B cell (primary cell): Measurements from ENCODE around the gene CCDC88B. TPM values are rescaled to one million over a fixed set of nuclear protein-coding genes. Genes with fewer than 3 reads are reported as not detected.

ENCODE experiments used
- ATAC-seq: fragments of 200-7000 bp; cut with Tn5 transposase; one replicate; pipeline ENCODE4 v1.10.0; 2021; ENCODE audit warnings: low read depth, mild to moderate bottlenecking, moderate number of reproducible peaks, moderate library complexity
- CTCF ChIA-PET: fragments of 350-600 bp; sonication (Branson Sonifier 250); formaldehyde crosslinking; loops from one replicate; lab custom pipeline; 2021; ENCODE audit warnings: antibody characterized with exemption, inconsistent platforms; lab: Charles Lee
- POLR2A ChIA-PET: fragments of 350-600 bp; sonication (Branson Sonifier 250); formaldehyde crosslinking; loops from one replicate; lab custom pipeline; 2021; ENCODE audit warnings: antibody characterized with exemption; lab: Charles Lee
- DNase-seq: peaks from one replicate; pipeline ENCODE4 v3.0.0; 2013
- H2AFZ ChIP-seq: 2 replicates; pipeline ENCODE4 v1.6.1; 2012; ENCODE audit warnings: mild to moderate bottlenecking, low read depth, low read length; ENCODE audit not compliant: insufficient read depth, poor library complexity, severe bottlenecking
- H3K27ac ChIP-seq, 2 donors: 1 replicate in 1 of 2; 2 replicates in 1 of 2; pipeline ENCODE4 v1.5.1; 2012 to 2013; ENCODE audit warnings: low read length in 2 of 2, mild to moderate bottlenecking in 2 of 2, moderate library complexity in 1 of 2
- H3K27me3 ChIP-seq, 4 experiments: fragments of 200-600 bp in 1 of 4; sonication (generic) in 1 of 4; replicated peaks in 1 of 4; 1 replicate in 2 of 4; 2 replicates in 2 of 4; pipeline versions ENCODE4 v1.6.1 to v1.7.0; 2013 to 2016; ENCODE audit warnings: low read length in 3 of 4, mild to moderate bottlenecking in 2 of 4, mixed read lengths in 1 of 4, moderate library complexity in 1 of 4; ENCODE audit not compliant: insufficient read depth in 4 of 4, control insufficient read depth in 3 of 4; ENCODE audit errors: control extremely low read depth in 1 of 4
- H3K36me3 ChIP-seq, 2 experiments: replicated peaks in 1 of 2; 1 replicate in 1 of 2; 2 replicates in 1 of 2; pipeline versions ENCODE4 v1.6.1 to v1.7.1; 2013; ENCODE audit warnings: low read length in 1 of 2; ENCODE audit not compliant: insufficient read depth in 2 of 2, control insufficient read depth in 1 of 2; ENCODE audit errors: control extremely low read depth in 1 of 2, extremely low read depth in 1 of 2
- H3K4me1 ChIP-seq, 2 donors: fragments of 200-600 bp in 1 of 2; sonication (generic) in 1 of 2; 1 replicate in 1 of 2; 2 replicates in 1 of 2; pipeline versions ENCODE4 v1.5.1 to v1.6.1; 2013 to 2017; ENCODE audit warnings: low read length in 2 of 2; ENCODE audit not compliant: control insufficient read depth in 2 of 2, insufficient read depth in 2 of 2
- H3K4me2 ChIP-seq: replicated peaks from 2 replicates; pipeline ENCODE3; 2012; ENCODE audit warnings: mild to moderate bottlenecking, low read depth, low read length; ENCODE audit not compliant: poor library complexity, severe bottlenecking
- H3K4me3 ChIP-seq, 5 experiments: fragments of 200-600 bp in 1 of 5; sonication (generic) in 1 of 5; 1 replicate in 3 of 5; 2 replicates in 2 of 5; pipeline versions ENCODE4 v1.5.1 to v1.7.0; 2011 to 2016; ENCODE audit warnings: low read length in 4 of 5, mild to moderate bottlenecking in 4 of 5, low read depth in 2 of 5, control low read depth in 1 of 5, moderate library complexity in 1 of 5; ENCODE audit not compliant: insufficient read depth in 1 of 5; ENCODE audit errors: control extremely low read depth in 1 of 5, extremely low read depth in 1 of 5
- H3K79me2 ChIP-seq: fragments of 200-600 bp; sonication (generic); one replicate; pipeline ENCODE4 v1.6.0; 2016; ENCODE audit warnings: low read length; ENCODE audit not compliant: control insufficient read depth, insufficient read depth
- H3K9ac ChIP-seq: fragments of 200-600 bp; sonication (generic); 2 replicates; pipeline ENCODE4 v1.6.1; 2017; ENCODE audit warnings: mild to moderate bottlenecking, low read length, moderate library complexity
- H3K9me3 ChIP-seq, 3 donors: one replicate each; pipeline versions ENCODE4 v1.6.1 to v1.7.1; 2013; ENCODE audit warnings: low read length in 2 of 3; ENCODE audit not compliant: control insufficient read depth in 2 of 3, insufficient read depth in 1 of 3; ENCODE audit errors: control extremely low read depth in 1 of 3
- H4K20me1 ChIP-seq: 2 replicates; pipeline ENCODE4 v1.6.0; 2012; ENCODE audit warnings: mild to moderate bottlenecking, low read length; ENCODE audit not compliant: insufficient read depth, control insufficient read depth, poor library complexity, severe bottlenecking
- H3K27ac Mint-ChIP-seq: one replicate; pipeline ENCODE4 v1.8.0; 2021; ENCODE audit warnings: mixed read lengths
- H3K27me3 Mint-ChIP-seq: one replicate; pipeline ENCODE4 v1.8.0; 2021; ENCODE audit warnings: mixed read lengths
- H3K4me1 Mint-ChIP-seq: one replicate; pipeline ENCODE4 v1.8.0; 2021; ENCODE audit warnings: mixed read lengths
- H3K4me3 Mint-ChIP-seq: one replicate; pipeline ENCODE4 v1.8.0; 2021; ENCODE audit warnings: mixed read lengths
- H3K9me3 Mint-ChIP-seq: one replicate; pipeline ENCODE4 v1.8.0; 2022; ENCODE audit warnings: mixed read lengths; ENCODE audit not compliant: insufficient read depth
- CTCF ChIP-seq: fragments of 200-600 bp; IDR thresholded peaks from one replicate; pipeline ENCODE4 v1.8.0; 2022; ENCODE audit warnings: antibody characterized with exemption, mild to moderate bottlenecking
- EZH2 ChIP-seq: IDR thresholded peaks from 2 replicates; pipeline ENCODE4 v1.6.1; 2012; ENCODE audit warnings: borderline replicate concordance, low read depth, mild to moderate bottlenecking, moderate library complexity, low read length; ENCODE audit not compliant: insufficient read depth, poor library complexity, severe bottlenecking
- WGBS: methylation state at CpG from one replicate; pipeline ENCODE4 v1.1.5; 2013; ENCODE audit warnings: missing lambda C conversion rate; ENCODE audit not compliant: insufficient coverage; 5-methylcytosine and 5-hydroxymethylcytosine counted together
- intact Hi-C: fragments of 100-400 bp; cut with micrococcal nuclease; formaldehyde crosslinking; loops from one replicate; pipeline ENCODE4 v1.10.0; 2022
- polyA plus RNA-seq: library from polyadenylated mRNA; depleted of rRNA; stranded (reverse); fragments of >200 nt; gene quantifications from 2 replicates; pipeline ENCODE4 v1.2.3, GENCODE V29; 2012
- total RNA-seq, 2 donors: library from RNA; stranded (reverse); fragments of 120-200 nt in 1 of 2; gene quantifications; 1 replicate in 1 of 2; 2 replicates in 1 of 2; pipeline versions ENCODE4 v1.2.3 to v1.2.4, GENCODE V29; 2013 to 2022

The CCDC88B gene
- total and polyA plus RNA-seq, 2 donors (not counting 1 experiment from before 2014, with no cell fraction given), result 172 to 208 TPM

DNA sequence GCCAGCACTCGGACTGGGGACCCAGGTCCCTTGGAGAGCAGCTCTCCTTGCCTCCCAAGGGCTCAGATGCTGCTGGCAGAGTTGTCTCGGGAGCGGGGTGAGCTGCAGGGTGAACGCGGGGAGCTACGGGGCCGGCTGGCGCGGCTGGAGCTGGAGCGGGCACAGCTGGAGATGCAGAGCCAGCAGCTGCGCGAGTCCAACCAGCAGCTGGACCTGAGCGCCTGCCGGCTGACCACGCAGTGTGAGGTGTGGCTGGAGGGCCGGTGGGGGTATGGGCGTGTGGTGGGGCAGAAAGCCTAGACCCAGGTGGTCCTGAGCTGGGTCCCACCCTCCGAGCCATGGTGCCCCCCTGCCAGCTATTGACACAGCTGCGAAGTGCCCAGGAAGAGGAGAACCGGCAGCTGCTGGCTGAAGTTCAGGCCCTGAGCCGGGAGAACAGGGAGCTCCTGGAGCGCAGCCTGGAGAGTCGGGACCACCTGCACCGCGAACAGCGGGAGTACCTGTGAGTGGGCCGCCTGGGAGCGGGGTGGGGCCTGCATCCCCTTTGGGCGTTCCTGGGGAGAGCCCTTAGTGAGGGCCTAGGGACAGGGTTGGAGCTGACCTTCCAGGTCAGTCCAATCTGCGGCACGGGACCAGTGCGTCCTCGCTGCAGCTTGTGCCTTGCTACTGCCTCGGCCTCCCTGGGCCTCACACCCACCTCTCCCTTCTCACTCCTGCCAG lies 13.2 kb downstream of the CCDC88B start:
- WGBS, result 97% methylated on average over 34 of the region's 34 CpGs
- ChIA-PET POLR2A (interaction anchor here (0.5 to 0.9 kb wide), 2 partner anchors 35 to 1737 kb away, joined by 3 to 5 read pairs; partner anchors contain the start of genes PRDX5 and TRMT112), CTCF (interaction anchor here (1.1 to 10.2 kb wide), 7 partner anchors 8 to 1692 kb away, joined by 3 to 188 read pairs (median 11); partner anchors contain the start of genes CCDC88B, PRDX5 and TRMT112)
- DNase-seq (no peak), ATAC-seq (no peak)
- TF ChIP-seq EZH2 (no peak), CTCF (no peak)
- peaks cover 5 to 23% of the 10 kb centered on the region in 2 donors for H3K4me1 ChIP-seq
- H3K79me2 ChIP-seq, result peaks cover 7% of the 10 kb centered on the region
- intact Hi-C loops, result no loop called here
- peaks cover 2 to 26% of the 10 kb centered on the region in 2 experiments for H3K36me3 ChIP-seq
- H3K27ac ChIP-seq, result no peak overlapping the region
- Mint-ChIP-seq H3K9me3 (no peaks in the 10 kb centered on the region), H3K4me3 (no peak overlapping the region), H3K27me3 (no peaks in the 10 kb centered on the region), H3K27ac (no peak overlapping the region), H3K4me1 (peaks cover 16% of the 10 kb centered on the region)
- H3K9me3 ChIP-seq, result no peaks in the 10 kb centered on the region
- peaks cover 25% of the 10 kb centered on the region for H4K20me1 ChIP-seq
- no peak overlapping the region for H2AFZ ChIP-seq
- no peaks in the 10 kb centered on the region for H3K27me3 ChIP-seq
- no peak overlapping the region for H3K4me3 ChIP-seq
- no peak overlapping the region for H3K4me2 ChIP-seq
- H3K9ac ChIP-seq, result no peak overlapping the region
